Measurements from ENCODE around the gene SNX5.
A peak's percentile ranks its signal among the peaks of the same experiment; 100 is the strongest.

The SNX5 gene

GRCh38 chr20:17992224-17992637, 23.6 kb upstream of the SNX5 start:
- Histone ChIP-seq H3K79me2 (ENCODE audit: control insufficient read depth, insufficient read depth, low read length, unreplicated experiment) (no peaks in the 10 kb centered on the region), H3K36me3 (ENCODE audit: insufficient read depth, low read length) (peaks cover 15% of the 10 kb centered on the region), H3K27me3 (ENCODE audit: insufficient read depth, low read length) (no peaks in the 10 kb centered on the region), H3K27ac (ENCODE audit: low read depth, low read length) (no peak overlapping the region), H2AFZ (ENCODE audit: low read length, unreplicated experiment) (no peak overlapping the region), H3K4me1 (ENCODE audit: control insufficient read depth, insufficient read depth, low read length, unreplicated experiment) (peaks cover 17% of the 10 kb centered on the region), H3K4me3 (ENCODE audit: low read depth, low read length) (no peak overlapping the region)

DNA sequence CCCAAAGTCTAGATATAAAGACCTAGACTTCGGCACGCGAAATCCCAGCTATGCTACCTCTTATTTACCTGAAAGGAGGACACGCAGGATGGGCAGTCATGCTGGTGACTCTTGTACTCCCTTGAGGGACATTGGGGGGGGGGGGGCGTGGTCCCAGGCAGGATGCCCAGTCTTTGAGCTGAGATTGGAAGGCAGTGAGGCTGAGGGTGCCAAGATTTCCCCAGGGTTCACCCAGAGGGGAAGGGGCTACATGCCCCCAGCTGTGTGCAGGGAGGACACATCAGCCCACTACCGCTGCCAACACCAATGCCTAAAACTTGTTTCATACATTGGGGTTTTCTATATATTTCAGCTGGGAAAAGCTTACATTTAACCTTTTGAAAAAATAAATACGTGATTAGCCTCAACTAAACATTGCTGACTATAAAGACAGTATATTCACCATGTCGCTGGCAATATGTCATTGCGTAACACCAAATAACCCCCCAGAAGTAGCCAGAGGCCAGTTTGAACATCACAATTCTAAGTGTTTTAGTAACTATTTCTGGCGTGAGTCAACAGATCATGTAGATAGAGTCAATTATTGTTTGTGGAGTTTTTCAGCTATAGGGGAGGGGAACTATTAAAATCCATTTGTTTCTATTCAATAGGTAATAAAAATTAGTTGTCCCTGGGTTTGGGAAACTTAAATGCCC, 21.8 kb upstream of the SNX5 start:
- no peak overlapping the region for H3K27ac ChIP-seq (ENCODE audit: low read depth, low read length)
- H3K36me3 ChIP-seq (ENCODE audit: insufficient read depth, low read length): peaks cover 15% of the 10 kb centered on the region

DNA sequence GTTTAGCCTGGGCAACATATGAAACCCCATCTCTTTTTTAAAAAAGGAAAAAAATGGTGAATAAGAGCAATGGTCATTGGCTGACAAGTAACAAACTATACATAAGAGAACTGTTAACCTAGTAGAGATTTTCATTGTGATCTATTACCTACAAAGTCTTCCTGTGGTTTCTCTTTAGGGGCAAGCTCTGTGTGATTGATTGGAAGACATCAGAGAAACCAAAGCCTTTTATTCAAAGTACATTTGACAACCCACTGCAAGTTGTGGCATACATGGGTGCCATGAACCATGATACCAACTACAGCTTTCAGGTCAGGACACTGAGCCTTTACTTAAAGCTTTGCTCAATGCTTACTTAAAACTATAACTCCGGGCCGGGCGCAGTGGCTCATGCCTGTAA, 19.4 kb upstream of the SNX5 start:
- peaks cover 7% of the 10 kb centered on the region for H3K4me1 ChIP-seq (ENCODE audit: control insufficient read depth, insufficient read depth, low read length, unreplicated experiment)
- H3K27ac ChIP-seq (ENCODE audit: low read depth, low read length): no peak overlapping the region
- no peak overlapping the region for H2AFZ ChIP-seq (ENCODE audit: low read length, unreplicated experiment)
- H3K79me2 ChIP-seq (ENCODE audit: control insufficient read depth, insufficient read depth, low read length, unreplicated experiment): peaks cover 7% of the 10 kb centered on the region
- H3K27me3 ChIP-seq (ENCODE audit: insufficient read depth, low read length): no peaks in the 10 kb centered on the region
- peaks cover 15% of the 10 kb centered on the region for H3K36me3 ChIP-seq (ENCODE audit: insufficient read depth, low read length)
- H3K4me3 ChIP-seq (ENCODE audit: low read depth, low read length): no peak overlapping the region

More for the DNA sequence above, 21.8 kb upstream of the SNX5 start:
- Histone ChIP-seq H3K79me2 (ENCODE audit: control insufficient read depth, insufficient read depth, low read length, unreplicated experiment) (peaks cover 7% of the 10 kb centered on the region), H3K27me3 (ENCODE audit: insufficient read depth, low read length) (no peaks in the 10 kb centered on the region), H2AFZ (ENCODE audit: low read length, unreplicated experiment) (no peak overlapping the region), H3K4me3 (ENCODE audit: low read depth, low read length) (no peak overlapping the region), H3K4me1 (ENCODE audit: control insufficient read depth, insufficient read depth, low read length, unreplicated experiment) (peaks cover 11% of the 10 kb centered on the region)

DNA sequence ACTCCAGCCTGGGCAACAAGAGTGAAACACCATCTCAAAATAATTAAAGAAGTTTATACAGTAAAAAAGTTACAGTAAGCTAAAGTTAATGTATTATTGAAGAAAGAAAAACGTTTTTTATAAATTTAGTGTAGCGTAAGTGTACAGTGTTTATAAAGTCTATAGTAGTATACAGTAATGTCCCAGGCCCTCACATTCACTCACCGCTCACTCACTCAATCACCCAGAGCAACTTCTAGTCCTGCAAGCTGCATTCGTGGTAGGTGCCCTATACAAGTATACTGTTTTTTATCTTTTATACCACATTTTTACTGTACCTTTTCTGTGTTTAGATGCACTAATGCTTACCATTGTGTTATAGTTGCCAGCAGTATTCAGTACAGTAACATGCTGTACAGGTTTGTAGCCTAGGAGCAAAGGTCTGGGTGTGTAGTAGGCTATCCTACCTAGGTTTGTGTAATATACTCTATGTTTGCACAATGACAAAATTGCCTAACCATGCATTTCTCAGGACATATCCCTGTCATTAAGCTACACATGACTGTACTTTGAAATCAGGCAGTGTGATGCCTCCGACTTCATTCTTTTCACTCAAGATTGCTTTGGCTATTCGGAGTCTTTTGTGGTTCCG, 16.9 kb upstream of the SNX5 start:
- H3K27me3 ChIP-seq (ENCODE audit: insufficient read depth, low read length): no peaks in the 10 kb centered on the region
- H3K4me3 ChIP-seq (ENCODE audit: low read depth, low read length): no peak overlapping the region
- H3K36me3 ChIP-seq (ENCODE audit: insufficient read depth, low read length): peaks cover 9% of the 10 kb centered on the region
- peaks cover 12% of the 10 kb centered on the region for H3K79me2 ChIP-seq (ENCODE audit: control insufficient read depth, insufficient read depth, low read length, unreplicated experiment)
- H2AFZ ChIP-seq (ENCODE audit: low read length, unreplicated experiment): no peak overlapping the region
- H3K4me1 ChIP-seq (ENCODE audit: control insufficient read depth, insufficient read depth, low read length, unreplicated experiment): no peaks in the 10 kb centered on the region
- no peak overlapping the region for H3K27ac ChIP-seq (ENCODE audit: low read depth, low read length)

GRCh38 chr20:17976305-17976704, 7.7 kb upstream of the SNX5 start:
- no peak overlapping the region for H3K4me3 ChIP-seq (ENCODE audit: low read depth, low read length)
- no peak overlapping the region for H3K27ac ChIP-seq (ENCODE audit: low read depth, low read length)
- H3K79me2 ChIP-seq (ENCODE audit: control insufficient read depth, insufficient read depth, low read length, unreplicated experiment): peaks cover 51% of the 10 kb centered on the region
- H3K27me3 ChIP-seq (ENCODE audit: insufficient read depth, low read length): no peaks in the 10 kb centered on the region
- H3K4me1 ChIP-seq (ENCODE audit: control insufficient read depth, insufficient read depth, low read length, unreplicated experiment): peaks cover 9% of the 10 kb centered on the region
- peaks cover 5% of the 10 kb centered on the region; the same call in 1 of the 2 replicates for H3K36me3 ChIP-seq (ENCODE audit: insufficient read depth, low read length)
- H2AFZ ChIP-seq (ENCODE audit: low read length, unreplicated experiment): no peak overlapping the region

- no peak overlapping the region for H3K27ac ChIP-seq (ENCODE audit: low read depth, low read length)
- peaks cover 12% of the 10 kb centered on the region for H3K4me1 ChIP-seq (ENCODE audit: control insufficient read depth, insufficient read depth, low read length, unreplicated experiment)
- no peaks in the 10 kb centered on the region for H3K27me3 ChIP-seq (ENCODE audit: insufficient read depth, low read length)
Measured at GRCh38 chr20:17972121-17972520, 3.5 kb upstream of the SNX5 start.

DNA sequence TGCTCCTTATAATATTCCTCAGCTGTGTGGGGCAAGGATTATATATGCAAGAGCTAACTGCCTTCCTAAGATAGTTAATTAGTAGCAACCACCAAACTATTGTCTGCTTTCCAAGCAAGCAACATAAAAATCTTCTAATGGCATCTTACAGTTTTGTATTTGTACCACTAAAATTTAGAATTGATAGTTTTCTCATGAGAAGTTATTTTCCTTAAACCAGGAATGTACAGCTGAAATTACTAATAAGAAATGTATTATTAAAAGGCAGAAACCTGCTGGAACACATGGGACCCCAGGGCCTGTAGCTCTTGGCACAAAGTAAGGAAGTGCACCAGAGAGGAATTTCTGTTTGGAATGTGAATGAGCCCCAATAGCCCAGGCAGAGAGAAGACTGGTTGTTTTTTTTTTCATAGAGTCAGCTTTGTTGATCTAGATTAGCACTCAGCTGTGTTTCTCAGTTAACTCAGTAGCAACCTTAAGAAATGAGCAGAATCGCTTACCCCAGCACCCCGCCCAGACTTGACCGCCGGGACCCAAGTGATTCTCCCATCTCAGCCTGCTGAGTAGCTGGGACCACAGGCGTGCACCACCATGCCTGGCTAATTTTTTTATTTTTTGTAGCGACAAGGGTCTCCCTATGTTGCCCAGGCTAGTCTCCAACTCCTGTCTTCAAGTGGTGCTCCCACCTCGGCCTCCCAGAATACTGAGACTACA, 2.9 kb upstream of the SNX5 start:
- Histone ChIP-seq H3K36me3 (ENCODE audit: insufficient read depth, low read length) (peaks cover 13% of the 10 kb centered on the region; the same call in 1 of the 2 replicates), H3K27ac (ENCODE audit: low read depth, low read length) (peak overlapping the region; percentile 98; the same call in 1 of the 2 replicates)

More at GRCh38 chr20:17972121-17972520, 3.5 kb upstream of the SNX5 start:
- peaks cover 85% of the 10 kb centered on the region for H3K79me2 ChIP-seq (ENCODE audit: control insufficient read depth, insufficient read depth, low read length, unreplicated experiment)
- no peak overlapping the region for H2AFZ ChIP-seq (ENCODE audit: low read length, unreplicated experiment)
- peak overlapping the region; percentile 96 for H3K4me3 ChIP-seq (ENCODE audit: low read depth, low read length)
- H3K36me3 ChIP-seq (ENCODE audit: insufficient read depth, low read length): peaks cover 13% of the 10 kb centered on the region; the same call in 1 of the 2 replicates

GRCh38 chr20:17969884-17970409, 1.4 kb upstream of the SNX5 start:
- Histone ChIP-seq H3K27me3 (ENCODE audit: insufficient read depth, low read length) (no peaks in the 10 kb centered on the region), H3K36me3 (ENCODE audit: insufficient read depth, low read length) (0 out of 2 replicates have a peak, but pooled peaks cover 8% of the 10 kb centered on the region), H3K79me2 (ENCODE audit: control insufficient read depth, insufficient read depth, low read length, unreplicated experiment) (peaks cover 96% of the 10 kb centered on the region), H2AFZ (ENCODE audit: low read length, unreplicated experiment) (peak overlapping the region; percentile 62), H3K27ac (ENCODE audit: low read depth, low read length) (peak overlapping the region; percentile 98), H3K4me1 (ENCODE audit: control insufficient read depth, insufficient read depth, low read length, unreplicated experiment) (peaks cover 25% of the 10 kb centered on the region), H3K4me3 (ENCODE audit: low read depth, low read length) (peak overlapping the region; percentile 96)

More for the DNA sequence above, 2.9 kb upstream of the SNX5 start:
- no peaks in the 10 kb centered on the region for H3K27me3 ChIP-seq (ENCODE audit: insufficient read depth, low read length)
- H3K4me1 ChIP-seq (ENCODE audit: control insufficient read depth, insufficient read depth, low read length, unreplicated experiment): peaks cover 12% of the 10 kb centered on the region
- H2AFZ ChIP-seq (ENCODE audit: low read length, unreplicated experiment): no peak overlapping the region
- peak overlapping the region; percentile 96 for H3K4me3 ChIP-seq (ENCODE audit: low read depth, low read length)
- H3K79me2 ChIP-seq (ENCODE audit: control insufficient read depth, insufficient read depth, low read length, unreplicated experiment): peaks cover 92% of the 10 kb centered on the region

GRCh38 chr20:17969278-17969883, 787 bp upstream of the SNX5 start:
- 0 out of 2 replicates have a peak, but pooled peaks cover 8% of the 10 kb centered on the region for H3K36me3 ChIP-seq (ENCODE audit: insufficient read depth, low read length)
- peak overlapping the region; percentile 96 for H3K4me3 ChIP-seq (ENCODE audit: low read depth, low read length)
- peaks cover 30% of the 10 kb centered on the region for H3K4me1 ChIP-seq (ENCODE audit: control insufficient read depth, insufficient read depth, low read length, unreplicated experiment)
- H3K79me2 ChIP-seq (ENCODE audit: control insufficient read depth, insufficient read depth, low read length, unreplicated experiment): peaks cover 96% of the 10 kb centered on the region
- no peaks in the 10 kb centered on the region for H3K27me3 ChIP-seq (ENCODE audit: insufficient read depth, low read length)
- H2AFZ ChIP-seq (ENCODE audit: low read length, unreplicated experiment): peak overlapping the region; percentile 62
- peak overlapping the region; percentile 98 for H3K27ac ChIP-seq (ENCODE audit: low read depth, low read length)
